ENCODE measurements around the gene GOLGA8H. TPM values are rescaled to one million over a fixed set of nuclear protein-coding genes. Genes with fewer than 3 reads are reported as not detected.
"Not testable (repeated sequence)": the region's sequence is repeated elsewhere in the genome, so short reads cannot be mapped to it uniquely, and the experiment has no call there.

The GOLGA8H gene
- total and polyA plus RNA-seq, 2 of the 8 experiments (the other 6 are each of a cell fraction or from before 2014, with no cell fraction given) = 0.26 to 1.4 TPM

GRCh38 chr15:30626632-30627031, 22.8 kb downstream of the GOLGA8H start:
- WGBS, 2 experiments (ENCODE audit: extremely low coverage in 1 of 2, insufficient coverage in 1 of 2, insufficient read length in 1 of 2, insufficient replicate concordance in 2 of 2, low coverage in 1 of 2, low lambda C conversion rate in 2 of 2, missing lambda C conversion rate in 1 of 2) = 3% methylated on average over 13 of the region's 20 CpGs; no CpG with 5 or more reads in 1 of the 2 experiments
- H3K79me1 ChIP-seq (ENCODE audit: low read depth, low read length); H3K27me3 ChIP-seq (replicated peaks in 1 of 4; ENCODE audit: control insufficient read depth in 3 of 4, extremely low read depth in 1 of 4, insufficient read depth in 3 of 4, low read length in 3 of 4); H3K4ac ChIP-seq (replicated peaks; ENCODE audit: insufficient read length, low read depth, low read length); H2BK120ac ChIP-seq (replicated peaks; ENCODE audit: low read depth, low read length); H3K4me1 ChIP-seq (replicated peaks in 1 of 4; ENCODE audit: control insufficient read depth in 3 of 4, insufficient read depth in 4 of 4, low read length in 3 of 4); DNase-seq (ENCODE audit: low read depth in 1 of 2, low spot score in 2 of 2); H4K8ac ChIP-seq (ENCODE audit: extremely low read depth, insufficient read depth, low read length); H2AFZ ChIP-seq (ENCODE audit: low read length); FAIRE-seq; H3K23ac ChIP-seq (ENCODE audit: insufficient read length); H3K36me3 ChIP-seq (ENCODE audit: control insufficient read depth in 2 of 4, insufficient read depth in 4 of 4, low read length in 3 of 4); H2BK12ac ChIP-seq (ENCODE audit: low read depth, low read length); H3K23me2 ChIP-seq (ENCODE audit: low read depth, low read length); H4K91ac ChIP-seq (replicated peaks; ENCODE audit: insufficient read length, low read length); CTCF ChIA-PET (ENCODE audit: partially characterized antibody); H4K20me1 ChIP-seq (replicated peaks in 1 of 2; ENCODE audit: control insufficient read depth in 1 of 2, insufficient read depth in 2 of 2, low read length in 2 of 2); POLR2A ChIA-PET (ENCODE audit: partially characterized antibody); H2BK5ac ChIP-seq (ENCODE audit: low read depth, low read length); H3K14ac ChIP-seq (ENCODE audit: insufficient read length); H3K9me3 ChIP-seq (ENCODE audit: insufficient read depth in 2 of 2, low read depth in 1 of 2, low read length in 1 of 2); H3K27ac ChIP-seq (ENCODE audit: low read depth, low read length); H4K5ac ChIP-seq (ENCODE audit: insufficient read length, low read depth, low read length); H2AK5ac ChIP-seq (ENCODE audit: low read depth, low read length); H2BK15ac ChIP-seq (ENCODE audit: low read length); H2BK20ac ChIP-seq (ENCODE audit: low read length); H3K18ac ChIP-seq (ENCODE audit: extremely low read depth, low read length); H3K56ac ChIP-seq (replicated peaks; ENCODE audit: insufficient read length, low read depth, low read length): not testable (repeated sequence)
- 0 out of 4 replicates have a peak, but pooled peaks of 1 of the 2 experiments have one; percentile 3 for TF ChIP-seq SIN3A (conservative IDR thresholded peaks at IDR 0.05 in 1 of 2, IDR thresholded peaks at IDR 0.05 in 1 of 2; ENCODE audit: low read depth in 1 of 2, low read length in 2 of 2)
- peak overlapping the region in 3 of 4 experiments; percentile 67 to 93 (median 73); a peak in 3 of 7 replicates for H3K9ac ChIP-seq (replicated peaks in 1 of 4; ENCODE audit: extremely low read depth in 1 of 4, low read depth in 3 of 4, low read length in 3 of 4)
- peak overlapping the region; percentile 73 to 95 (median 79) for H3K4me3 ChIP-seq (ENCODE audit: extremely low read depth in 1 of 4, insufficient read depth in 2 of 4, low read depth in 3 of 4, low read length in 4 of 4)
- H3K4me2 ChIP-seq (ENCODE audit: insufficient read depth in 1 of 2, low read depth in 2 of 2, low read length in 2 of 2) = peak overlapping the region; percentile 60 to 68
- H3K79me2 ChIP-seq (ENCODE audit: control insufficient read depth in 1 of 2, insufficient read depth in 2 of 2, low read length in 2 of 2) = peaks cover 0 to 41% of the 10 kb centered on the region in 2 experiments; a peak in 3 of 4 replicates
